ENCODE data around the gene MRPS11.
"Not testable (repeated sequence)": the region's sequence is repeated elsewhere in the genome, so short reads cannot be mapped to it uniquely, and the experiment has no call there.

MRPS11 gene

DNA sequence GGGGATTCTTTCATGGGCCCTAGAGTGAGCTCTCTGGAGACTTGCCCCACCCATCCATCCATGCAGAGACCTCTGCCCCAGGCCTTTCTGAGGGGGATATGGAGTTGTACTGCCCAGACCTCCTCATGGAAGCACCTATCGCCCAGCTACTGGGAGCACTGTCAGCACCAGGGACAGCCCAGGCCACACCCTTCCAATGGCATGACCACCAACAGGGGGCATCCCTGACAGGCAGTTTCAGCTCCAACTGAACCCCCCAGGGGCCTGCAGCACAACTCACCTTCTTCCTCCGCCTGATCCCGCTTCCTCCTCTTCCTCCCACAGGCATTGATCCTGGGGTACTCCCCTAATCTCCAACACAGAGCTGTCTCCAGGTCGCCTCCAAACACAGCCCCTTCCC, 21.8 kb downstream of the MRPS11 start:
- DNase-seq (ENCODE audit: low spot score) = peak; percentile 52

- DNase-seq (ENCODE audit: low spot score) = no peak
Observed at GRCh38 chr15:88490036-88490435, 22.5 kb downstream of the MRPS11 start.

DNA sequence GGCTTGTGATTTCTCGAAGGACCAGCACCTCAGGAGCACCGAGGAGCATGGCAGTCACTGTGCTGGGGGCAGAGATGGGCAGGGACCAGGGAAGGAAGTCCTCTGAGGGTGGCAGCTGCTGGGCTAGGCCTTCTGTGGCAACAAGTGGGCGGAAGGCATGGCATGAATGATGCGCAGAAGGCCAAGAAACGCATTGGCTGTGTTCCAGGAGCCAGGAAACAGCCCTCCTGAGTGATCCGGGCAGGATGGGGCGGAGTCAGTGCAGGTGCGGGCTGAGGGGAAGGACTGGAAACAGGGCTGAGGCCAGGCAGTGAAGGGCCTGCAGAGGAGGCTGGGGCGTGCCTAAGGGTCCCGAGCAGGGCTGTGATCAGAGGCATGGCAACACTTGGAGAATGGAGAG, 23.6 kb downstream of the MRPS11 start:
- DNase-seq (ENCODE audit: low spot score) = peak; percentile 54

- no peak for DNase-seq (ENCODE audit: low spot score)
Observed at GRCh38 chr15:88493844-88494243, 26.3 kb downstream of the MRPS11 start.

DNA sequence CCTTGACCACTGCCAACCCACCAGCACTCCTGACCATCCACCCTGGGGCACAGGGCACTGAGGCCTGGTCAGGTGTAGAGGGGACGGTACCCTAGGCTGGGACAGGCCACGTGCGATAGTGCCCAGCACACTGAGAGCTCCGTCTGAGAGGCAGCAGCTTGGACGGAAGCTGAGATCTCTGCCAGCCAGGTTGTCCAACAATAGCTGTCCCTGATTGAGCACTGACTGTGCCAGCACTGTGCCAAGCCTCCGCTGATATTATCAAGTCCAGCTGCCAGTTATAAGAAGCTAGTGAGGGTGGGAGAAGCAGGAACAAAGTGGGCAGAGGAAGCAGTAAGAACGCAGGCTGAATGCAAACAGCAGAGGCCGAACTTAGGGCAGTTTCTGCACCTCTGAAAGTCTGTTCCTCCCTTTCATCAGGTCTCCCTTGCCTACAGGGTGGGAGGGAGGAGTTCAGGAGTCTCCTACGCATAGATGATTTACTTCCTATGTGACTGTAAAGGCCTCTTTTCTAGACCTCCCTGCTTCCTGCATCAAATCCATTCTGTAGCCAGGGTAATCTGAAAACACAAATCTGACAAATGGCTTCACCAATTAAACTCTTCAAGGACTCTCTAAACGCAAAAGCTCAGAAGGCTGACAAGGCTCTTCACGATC, 29.7 kb downstream of the MRPS11 start:
- DNase-seq (ENCODE audit: low spot score) = no peak

GRCh38 chr15:88498996-88499395, 31.5 kb downstream of the MRPS11 start:
- no peak for DNase-seq (ENCODE audit: low spot score)

DNA sequence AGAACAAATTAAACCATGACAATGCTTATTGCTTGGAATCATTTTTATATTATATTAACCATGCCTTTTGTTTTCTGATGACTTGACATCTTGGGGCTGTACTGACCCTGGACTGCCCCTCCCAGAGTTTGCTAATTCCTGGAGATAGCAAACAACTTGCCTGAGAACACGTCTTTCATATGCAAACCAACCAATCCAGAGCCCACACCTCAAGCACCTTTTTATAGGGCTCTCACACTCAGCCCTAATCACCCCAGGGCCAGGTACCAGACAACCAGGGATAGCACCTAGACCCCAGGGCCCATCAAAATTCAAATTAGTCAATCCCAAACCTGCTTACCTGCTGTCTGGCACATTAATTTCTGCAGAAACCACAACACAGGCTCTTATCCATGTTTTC, 36.9 kb downstream of the MRPS11 start:
- no peak for DNase-seq (ENCODE audit: low spot score)

DNA sequence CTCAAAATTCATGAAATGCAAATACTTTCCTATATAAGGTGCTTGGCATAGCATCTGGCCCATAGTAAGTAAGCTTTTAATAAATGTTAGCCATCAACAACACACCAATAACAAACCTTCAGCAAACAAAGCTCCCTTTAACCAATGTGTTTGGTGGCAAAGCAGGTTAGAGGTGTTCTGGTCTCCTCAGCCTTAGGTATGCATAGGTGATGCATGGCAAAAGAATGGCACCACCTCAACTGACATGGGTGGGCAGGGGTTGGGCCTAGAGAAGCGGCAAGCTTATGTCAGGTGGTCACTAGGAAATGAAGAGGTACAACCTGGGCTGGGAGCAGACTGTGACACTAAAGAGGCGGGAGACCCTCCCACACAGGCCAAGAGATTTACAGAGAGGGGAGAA, 38.2 kb downstream of the MRPS11 start:
- no peak for DNase-seq (ENCODE audit: low spot score)

GRCh38 chr15:88506628-88507027, 39.1 kb downstream of the MRPS11 start:
- DNase-seq (ENCODE audit: low spot score) = no peak

GRCh38 chr15:88509321-88509720, 41.8 kb downstream of the MRPS11 start:
- DNase-seq (ENCODE audit: low spot score) = no peak

DNA sequence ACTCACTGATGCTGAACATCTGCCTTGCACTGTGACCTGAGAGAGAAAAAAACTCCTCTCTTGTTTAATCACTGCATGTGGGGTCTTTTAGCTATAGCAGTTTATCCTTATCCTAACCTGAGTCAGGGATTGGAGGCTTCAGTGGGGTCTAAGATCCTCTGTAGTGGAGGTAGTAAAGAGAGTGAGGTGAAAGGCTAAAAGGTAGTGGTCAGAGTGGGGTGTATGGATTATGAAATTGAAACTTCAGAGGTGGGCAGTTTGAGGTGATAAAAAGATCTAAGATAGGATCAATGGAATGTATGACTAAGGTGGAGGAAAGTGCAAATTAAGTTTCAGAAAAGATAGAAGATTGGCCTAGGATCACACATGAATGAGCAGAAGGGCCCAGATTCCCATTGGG, 42.5 kb downstream of the MRPS11 start:
- no peak for DNase-seq (ENCODE audit: low spot score)

- no peak for DNase-seq (ENCODE audit: low spot score)
Observed at GRCh38 chr15:88511161-88511560, 43.7 kb downstream of the MRPS11 start.

GRCh38 chr15:88512078-88512477, 44.6 kb downstream of the MRPS11 start:
- no peak for DNase-seq (ENCODE audit: low spot score)

- DNase-seq (ENCODE audit: low spot score) = no peak
Observed at GRCh38 chr15:88512601-88513000, 45.1 kb downstream of the MRPS11 start.

DNA sequence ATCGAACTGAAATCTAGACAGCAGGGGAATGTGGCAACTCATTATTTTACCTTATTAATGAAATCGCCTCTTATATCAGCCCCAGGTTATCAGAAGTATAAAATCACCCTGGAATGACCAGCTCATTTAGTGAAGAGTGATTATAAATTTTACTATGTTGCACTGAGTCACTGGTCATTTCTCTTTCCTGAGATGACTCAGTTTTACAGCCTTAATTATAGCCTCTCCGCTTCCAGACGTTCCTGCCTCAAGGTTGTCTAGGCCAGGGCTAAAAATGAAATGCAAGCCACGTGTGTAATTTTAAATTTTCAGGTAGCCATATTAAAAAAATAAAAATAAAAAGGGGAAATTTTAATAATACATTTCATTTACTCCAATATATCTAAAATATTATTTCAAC, 45.7 kb downstream of the MRPS11 start:
- DNase-seq (ENCODE audit: low spot score) = no peak

DNA sequence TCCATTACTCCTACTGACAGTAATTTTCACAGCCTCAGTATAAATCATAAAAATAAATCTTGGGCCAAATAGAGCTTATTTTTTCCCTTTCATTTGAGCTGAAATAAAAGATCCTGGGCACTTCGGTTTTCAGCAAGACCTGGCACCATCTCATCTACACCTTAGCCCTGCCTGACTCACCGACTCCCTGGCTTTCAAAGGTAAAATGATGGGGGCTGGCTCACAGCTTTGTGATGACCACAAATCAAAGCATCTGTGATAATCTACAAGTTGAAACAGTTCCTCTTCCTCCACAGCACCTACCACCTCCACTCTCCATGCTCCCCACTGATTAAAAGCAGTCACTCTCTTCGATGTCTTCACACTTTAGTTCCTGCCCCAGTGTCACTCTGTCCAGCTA, 51.4 kb downstream of the MRPS11 start:
- no peak for DNase-seq (ENCODE audit: low spot score)

- DNase-seq (ENCODE audit: low spot score) = not testable (repeated sequence)
Observed at GRCh38 chr15:88524094-88524493, 56.6 kb downstream of the MRPS11 start.

- no peak for DNase-seq (ENCODE audit: low spot score)
Observed at GRCh38 chr15:88525418-88525817, 57.9 kb downstream of the MRPS11 start.

GRCh38 chr15:88526247-88526879, 58.9 kb downstream of the MRPS11 start:
- DNase-seq (ENCODE audit: low spot score) = no peak

DNA sequence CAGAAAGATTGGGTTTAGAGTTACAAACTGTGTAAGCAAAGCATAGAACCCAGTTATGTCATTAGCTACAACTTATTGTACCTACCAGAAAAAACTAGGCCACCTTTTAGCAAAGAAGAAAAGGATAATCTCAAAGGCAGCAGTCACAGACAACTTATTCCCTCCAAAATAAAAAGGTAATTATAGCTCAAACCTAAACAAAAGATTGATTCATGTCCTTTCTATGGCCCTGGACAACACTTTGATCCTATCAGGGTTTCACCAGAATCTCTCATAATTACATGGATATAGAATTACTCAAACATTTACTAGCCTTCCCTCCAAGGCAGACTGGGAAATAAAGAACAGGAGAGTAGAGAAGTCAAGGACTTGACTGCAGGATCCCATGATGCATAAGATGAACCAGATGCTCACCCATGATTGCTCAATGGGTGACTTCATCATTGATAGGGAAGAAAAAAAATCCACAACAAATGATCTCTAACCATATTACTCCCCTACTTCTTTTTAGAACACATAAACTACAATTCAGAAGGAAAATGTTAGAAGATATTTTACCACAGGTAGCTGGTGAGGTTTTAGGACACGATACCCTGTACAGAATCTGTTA, 61.6 kb downstream of the MRPS11 start:
- no peak for DNase-seq (ENCODE audit: low spot score)

All from iPS-NIHi11 (cell line).